T-cell (primary cell): ENCODE data around the gene GABRD. TPM values are rescaled to one million over a fixed set of nuclear protein-coding genes. Genes with fewer than 3 reads are reported as not detected.

Experiments
- ATAC-seq, 4 experiments: fragments of 200-7000 bp in 3 of 4; fragments of 150-1000 bp in 1 of 4; cut with Tn5 transposase; replicated peaks in 1 of 4; 1 replicate in 3 of 4; 2 replicates in 1 of 4; pipeline ENCODE4 v1.10.0; 2021; ENCODE audit warnings: moderate library complexity in 3 of 4, mild to moderate bottlenecking in 2 of 4, moderate number of reproducible peaks in 1 of 4
- CTCF ChIA-PET, 2 donors: fragments of 300-600 bp; sonication (Branson Sonifier 250); formaldehyde crosslinking; loops; one replicate each; lab custom pipeline; 2022; ENCODE audit warnings: antibody characterized with exemption in 2 of 2; lab: Charles Lee
- POLR2A ChIA-PET, 2 donors: fragments of 300-600 bp; sonication (Branson Sonifier 250); formaldehyde crosslinking; loops; one replicate each; lab custom pipeline; 2022; ENCODE audit warnings: antibody characterized with exemption in 2 of 2; lab: Charles Lee
- DNase-seq, 35 experiments: peaks; one replicate each; pipeline versions ENCODE4 v3.0.0 to v3.0.0-alpha.2; 2013 to 2023
- H3K27ac ChIP-seq: one replicate; pipeline ENCODE4 v1.5.1; 2013; ENCODE audit warnings: low read length
- H3K27me3 ChIP-seq, 2 experiments: replicated peaks in 1 of 2; 1 replicate in 1 of 2; 2 replicates in 1 of 2; pipeline versions ENCODE4 v1.6.1 to v1.7.0; 2013; ENCODE audit warnings: low read length in 1 of 2, mixed read lengths in 1 of 2; ENCODE audit not compliant: control insufficient read depth in 2 of 2, insufficient read depth in 2 of 2; ENCODE audit errors: extremely low read depth in 1 of 2
- H3K36me3 ChIP-seq, 2 donors: 1 replicate in 1 of 2; 2 replicates in 1 of 2; pipeline versions ENCODE4 v1.6.1 to v1.7.0; 2013; ENCODE audit warnings: low read length in 1 of 2; ENCODE audit not compliant: control insufficient read depth in 2 of 2, insufficient read depth in 1 of 2; ENCODE audit errors: extremely low read depth in 1 of 2
- H3K4me1 ChIP-seq, 2 experiments: 1 replicate in 1 of 2; 2 replicates in 1 of 2; pipeline versions ENCODE4 v1.6.1 to v1.7.0; 2013; ENCODE audit warnings: low read length in 2 of 2, mixed read lengths in 1 of 2; ENCODE audit not compliant: insufficient read depth in 2 of 2, control insufficient read depth in 1 of 2; ENCODE audit errors: extremely low read depth in 1 of 2
- H3K4me3 ChIP-seq, 2 donors: 1 replicate in 1 of 2; 2 replicates in 1 of 2; pipeline versions ENCODE4 v1.5.1 to v1.7.0; 2013; ENCODE audit warnings: mild to moderate bottlenecking in 2 of 2, low read length in 1 of 2, moderate library complexity in 1 of 2; ENCODE audit not compliant: control insufficient read depth in 1 of 2; ENCODE audit errors: extremely low read depth in 1 of 2
- H3K9me3 ChIP-seq: 2 replicates; pipeline ENCODE4 v1.7.0; 2013
- H3K27ac Mint-ChIP-seq, 2 donors: one replicate each; pipeline ENCODE4 v1.8.0; 2020 to 2021; ENCODE audit warnings: mild to moderate bottlenecking in 2 of 2, mixed read lengths in 2 of 2
- H3K27me3 Mint-ChIP-seq, 2 donors: one replicate each; pipeline ENCODE4 v1.8.0; 2021 to 2022; ENCODE audit warnings: mixed read lengths in 2 of 2
- H3K36me3 Mint-ChIP-seq: one replicate; pipeline ENCODE4 v1.8.0; 2021; ENCODE audit warnings: mixed read lengths
- H3K4me1 Mint-ChIP-seq, 3 donors: one replicate each; pipeline ENCODE4 v1.8.0; 2020 to 2022; ENCODE audit warnings: mixed read lengths in 3 of 3, mild to moderate bottlenecking in 1 of 3
- H3K4me3 Mint-ChIP-seq, 3 donors: one replicate each; pipeline ENCODE4 v1.8.0; 2020 to 2022; ENCODE audit warnings: mild to moderate bottlenecking in 3 of 3, mixed read lengths in 3 of 3, moderate library complexity in 3 of 3
- H3K9me3 Mint-ChIP-seq, 3 donors: one replicate each; pipeline ENCODE4 v1.8.0; 2020 to 2022; ENCODE audit warnings: mixed read lengths in 3 of 3
- WGBS: methylation state at CpG from one replicate; pipeline ENCODE4 v1.1.5; 2013; ENCODE audit warnings: missing lambda C conversion rate; ENCODE audit not compliant: insufficient coverage; 5-methylcytosine and 5-hydroxymethylcytosine counted together
- total RNA-seq, 35 experiments: library from RNA in 6 of 35; stranded (reverse) in 6 of 35; fragments of 120-200 nt in 1 of 35; gene quantifications; one replicate each; pipeline versions ENCODE4 v1.2.1 to v1.2.4 and lab custom pipeline; 2013 to 2026

The GABRD gene
- total RNA-seq, 5 donors from 2014 or later (not counting 1 experiment from before 2014, with no cell fraction given), result 1.1 TPM; not detected in 4

GRCh38 chr1:2074396-2074795, 55.3 kb downstream of the GABRD start:
- H3K27me3 ChIP-seq, result no peaks in the 10 kb centered on the region
- H3K36me3 ChIP-seq, result peaks cover 0 to 2% of the 10 kb centered on the region in 2 donors
- DNase-seq, result no peak
- ChIA-PET POLR2A (no interaction called here), CTCF (no interaction called here)
- WGBS, result 92% methylated on average over 15 of the region's 19 CpGs
- H3K9me3 ChIP-seq, result no peaks in the 10 kb centered on the region
- ATAC-seq, result no peak
- no peak overlapping the region for H3K4me3 ChIP-seq
- Mint-ChIP-seq H3K27me3 (no peaks in the 10 kb centered on the region), H3K9me3 (peaks cover 9 to 22% (median 13%) of the 10 kb centered on the region in 3 donors), H3K4me3 (no peak overlapping the region), H3K27ac (no peak overlapping the region), H3K36me3 (peaks cover 39% of the 10 kb centered on the region), H3K4me1 (peaks cover 4 to 5% (median 4%) of the 10 kb centered on the region in 3 donors)
- H3K27ac ChIP-seq, result no peak overlapping the region
- H3K4me1 ChIP-seq, result no peaks in the 10 kb centered on the region

- 74% methylated on average over 30 of the region's 38 CpGs for WGBS
- Mint-ChIP-seq H3K4me3 (no peak overlapping the region), H3K4me1 (peaks cover 4 to 5% (median 4%) of the 10 kb centered on the region in 3 donors), H3K36me3 (peaks cover 39% of the 10 kb centered on the region), H3K27me3 (no peaks in the 10 kb centered on the region), H3K27ac (no peak overlapping the region), H3K9me3 (peaks cover 9 to 22% (median 13%) of the 10 kb centered on the region in 3 donors)
- H3K4me3 ChIP-seq, result no peak overlapping the region
- H3K27ac ChIP-seq, result no peak overlapping the region
- no peaks in the 10 kb centered on the region for H3K27me3 ChIP-seq
- H3K9me3 ChIP-seq, result no peaks in the 10 kb centered on the region
- H3K4me1 ChIP-seq, result no peaks in the 10 kb centered on the region
- POLR2A ChIA-PET, result no interaction called here
- DNase-seq (no peak), ATAC-seq (no peak)
- CTCF ChIA-PET, result no interaction called here
- peaks cover 0 to 2% of the 10 kb centered on the region in 2 donors for H3K36me3 ChIP-seq
Measured at GRCh38 chr1:2074944-2075740, 56.0 kb downstream of the GABRD start.

- ATAC-seq, result no peak
- 92% methylated on average over 21 of the region's 21 CpGs for WGBS
Measured at GRCh38 chr1:2076826-2077225, 57.7 kb downstream of the GABRD start.

GRCh38 chr1:2078170-2078569, 59.0 kb downstream of the GABRD start:
- Histone ChIP-seq H3K27ac (no peak overlapping the region), H3K36me3 (peaks cover 0 to 2% of the 10 kb centered on the region in 2 donors), H3K4me3 (no peak overlapping the region), H3K9me3 (no peaks in the 10 kb centered on the region), H3K27me3 (no peaks in the 10 kb centered on the region), H3K4me1 (no peaks in the 10 kb centered on the region)
- H3K27me3 Mint-ChIP-seq, result no peaks in the 10 kb centered on the region
- 94% methylated on average over 4 of the region's 7 CpGs for WGBS
- ChIA-PET POLR2A (no interaction called here), CTCF (no interaction called here)
- H3K27ac Mint-ChIP-seq, result no peak overlapping the region
- peaks cover 0 to 2% (median 0%) of the 10 kb centered on the region in 3 donors for H3K4me1 Mint-ChIP-seq
- peaks cover 9 to 22% (median 13%) of the 10 kb centered on the region in 3 donors for H3K9me3 Mint-ChIP-seq
- H3K4me3 Mint-ChIP-seq, result no peak overlapping the region
- H3K36me3 Mint-ChIP-seq, result peaks cover 45% of the 10 kb centered on the region
- ATAC-seq (no peak), DNase-seq (no peak)

More at GRCh38 chr1:2076826-2077225, 57.7 kb downstream of the GABRD start:
- CTCF ChIA-PET, result no interaction called here
- POLR2A ChIA-PET, result no interaction called here
- Histone ChIP-seq H3K9me3 (no peaks in the 10 kb centered on the region), H3K4me3 (no peak overlapping the region), H3K27ac (no peak overlapping the region), H3K4me1 (no peaks in the 10 kb centered on the region), H3K36me3 (peaks cover 0 to 2% of the 10 kb centered on the region in 2 donors), H3K27me3 (no peaks in the 10 kb centered on the region)
- Mint-ChIP-seq H3K36me3 (peaks cover 45% of the 10 kb centered on the region), H3K4me1 (peaks cover 3 to 5% (median 4%) of the 10 kb centered on the region in 3 donors), H3K27ac (no peak overlapping the region), H3K4me3 (no peak overlapping the region), H3K27me3 (no peaks in the 10 kb centered on the region), H3K9me3 (peaks cover 9 to 22% (median 13%) of the 10 kb centered on the region in 3 donors)
- DNase-seq, result no peak

- H3K36me3 ChIP-seq, result peaks cover 0 to 2% of the 10 kb centered on the region in 2 donors
- DNase-seq (no peak), ATAC-seq (no peak)
- H3K27ac ChIP-seq, result no peak overlapping the region
- H3K27me3 ChIP-seq, result no peaks in the 10 kb centered on the region
- no peaks in the 10 kb centered on the region for H3K9me3 ChIP-seq
- Mint-ChIP-seq H3K27ac (no peak overlapping the region), H3K36me3 (peaks cover 41% of the 10 kb centered on the region), H3K4me1 (peaks cover 0 to 2% (median 0%) of the 10 kb centered on the region in 3 donors), H3K27me3 (no peaks in the 10 kb centered on the region), H3K9me3 (peaks cover 9 to 22% (median 13%) of the 10 kb centered on the region in 3 donors), H3K4me3 (no peak overlapping the region)
- 95% methylated on average over 25 of the region's 28 CpGs for WGBS
- H3K4me3 ChIP-seq, result no peak overlapping the region
- ChIA-PET CTCF (no interaction called here), POLR2A (no interaction called here)
- H3K4me1 ChIP-seq, result no peaks in the 10 kb centered on the region
Measured at GRCh38 chr1:2079396-2080085, 60.4 kb downstream of the GABRD start.

GRCh38 chr1:2080140-2080539, 61.0 kb downstream of the GABRD start:
- no peaks in the 10 kb centered on the region for H3K9me3 ChIP-seq
- CTCF ChIA-PET, result no interaction called here
- ATAC-seq, result no peak
- H3K4me1 ChIP-seq, result no peaks in the 10 kb centered on the region
- H3K27me3 ChIP-seq, result no peaks in the 10 kb centered on the region
- no peak overlapping the region for H3K27ac ChIP-seq
- Mint-ChIP-seq H3K36me3 (peaks cover 37% of the 10 kb centered on the region), H3K27me3 (no peaks in the 10 kb centered on the region), H3K4me3 (no peak overlapping the region), H3K27ac (no peak overlapping the region), H3K4me1 (peaks cover 0 to 2% (median 0%) of the 10 kb centered on the region in 3 donors), H3K9me3 (peaks cover 9 to 22% (median 13%) of the 10 kb centered on the region in 3 donors)
- no peak for DNase-seq
- POLR2A ChIA-PET, result no interaction called here
- 99% methylated on average over 12 of the region's 16 CpGs for WGBS
- H3K36me3 ChIP-seq, result peaks cover 0 to 2% of the 10 kb centered on the region in 2 donors
- H3K4me3 ChIP-seq, result no peak overlapping the region
